HCT116 (cell line): Measurements from ENCODE around the gene RFTN1.

Experiments used
- EZH2 ChIP-seq: fragments of 200-600 bp; sonication (generic); IDR thresholded peaks from 2 replicates; pipeline ENCODE4 v1.6.1; 2017; ENCODE audit warnings: antibody characterized with exemption, mixed run types
- EZH2phosphoT487 ChIP-seq: fragments of 200-600 bp; IDR thresholded peaks from 2 replicates; pipeline ENCODE4 v1.6.1; 2018; ENCODE audit warnings: antibody characterized with exemption, borderline replicate concordance
- RAD21 ChIP-seq: IDR thresholded peaks from 2 replicates; pipeline ENCODE4 v1.6.1; 2012; ENCODE audit warnings: low read depth, mild to moderate bottlenecking
- ZNF274 ChIP-seq: fragments of 200-500 bp; sonication (Bioruptor generic); IDR thresholded peaks from 2 replicates; pipeline ENCODE4 v1.6.1; 2014; ENCODE audit warnings: mild to moderate bottlenecking, low read depth, low read length, inconsistent platforms
- TF ChIP-seq, protein P1 (sequence below), 3 experiments: fragments of 200-600 bp in 1 of 3; sonication (generic) in 1 of 3; IDR thresholded peaks in 2 of 3; conservative IDR thresholded peaks in 1 of 3; 2 replicates each; pipeline ENCODE4 v1.5.1; 2012 to 2017; ENCODE audit warnings: low read depth in 2 of 3, low read length in 2 of 3, antibody characterized with exemption in 1 of 3, borderline replicate concordance in 1 of 3, control low read depth in 1 of 3, mild to moderate bottlenecking in 1 of 3, mixed read lengths in 1 of 3, mixed run types in 1 of 3, moderate library complexity in 1 of 3; ENCODE audit not compliant: insufficient read depth in 1 of 3
- TF ChIP-seq, protein P2 (sequence below): IDR thresholded peaks from 2 replicates; pipeline ENCODE4 v1.6.1; 2012; ENCODE audit warnings: low read depth

DNA sequence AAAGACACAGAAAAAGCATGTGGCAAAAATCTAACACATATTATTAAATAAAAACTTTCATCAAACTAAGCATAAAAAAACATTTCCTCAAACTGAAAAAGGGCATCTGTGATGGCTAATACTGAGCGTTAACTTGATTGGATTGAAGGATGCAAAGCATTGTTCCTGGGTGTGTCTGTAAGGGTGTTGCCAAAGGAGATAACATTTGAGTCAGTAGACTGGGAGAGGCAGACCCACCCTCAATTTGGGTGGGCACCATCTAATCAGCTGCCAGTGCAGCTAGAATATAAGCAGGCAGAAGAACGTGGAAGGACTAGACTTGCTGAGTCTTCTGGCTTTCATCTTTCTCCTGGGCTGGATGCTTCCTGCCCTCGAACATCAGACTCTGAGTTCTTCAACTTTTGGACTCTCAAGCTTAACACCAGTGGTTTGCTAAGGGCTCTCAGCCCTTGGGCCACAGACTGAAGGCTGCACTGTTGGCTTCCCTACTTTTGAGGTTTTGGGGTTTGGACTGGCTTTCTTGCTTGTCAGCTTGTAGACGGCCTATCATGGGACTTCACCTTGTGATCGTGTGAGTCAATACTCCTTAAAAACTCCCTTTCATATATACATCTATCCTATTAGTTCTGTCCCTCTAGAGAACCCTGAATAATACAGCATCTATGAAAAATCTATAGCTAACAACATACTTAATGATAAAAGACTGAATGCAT, 46.3 kb upstream of the RFTN1 start:
- TF ChIP-seq RAD21 (no peak), ZNF274 (no peak), EZH2 (no peak), EZH2phosphoT487 (no peak)
- TF ChIP-seq, protein P1, sequence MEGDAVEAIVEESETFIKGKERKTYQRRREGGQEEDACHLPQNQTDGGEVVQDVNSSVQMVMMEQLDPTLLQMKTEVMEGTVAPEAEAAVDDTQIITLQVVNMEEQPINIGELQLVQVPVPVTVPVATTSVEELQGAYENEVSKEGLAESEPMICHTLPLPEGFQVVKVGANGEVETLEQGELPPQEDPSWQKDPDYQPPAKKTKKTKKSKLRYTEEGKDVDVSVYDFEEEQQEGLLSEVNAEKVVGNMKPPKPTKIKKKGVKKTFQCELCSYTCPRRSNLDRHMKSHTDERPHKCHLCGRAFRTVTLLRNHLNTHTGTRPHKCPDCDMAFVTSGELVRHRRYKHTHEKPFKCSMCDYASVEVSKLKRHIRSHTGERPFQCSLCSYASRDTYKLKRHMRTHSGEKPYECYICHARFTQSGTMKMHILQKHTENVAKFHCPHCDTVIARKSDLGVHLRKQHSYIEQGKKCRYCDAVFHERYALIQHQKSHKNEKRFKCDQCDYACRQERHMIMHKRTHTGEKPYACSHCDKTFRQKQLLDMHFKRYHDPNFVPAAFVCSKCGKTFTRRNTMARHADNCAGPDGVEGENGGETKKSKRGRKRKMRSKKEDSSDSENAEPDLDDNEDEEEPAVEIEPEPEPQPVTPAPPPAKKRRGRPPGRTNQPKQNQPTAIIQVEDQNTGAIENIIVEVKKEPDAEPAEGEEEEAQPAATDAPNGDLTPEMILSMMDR (IDR thresholded peaks at IDR 0.05 in 2 of 3, conservative IDR thresholded peaks at IDR 0.05 in 1 of 3; ENCODE audit: borderline replicate concordance in 1 of 3, insufficient read depth in 1 of 3, low read depth in 2 of 3, low read length in 2 of 3), result no peak
- TF ChIP-seq, protein P2, sequence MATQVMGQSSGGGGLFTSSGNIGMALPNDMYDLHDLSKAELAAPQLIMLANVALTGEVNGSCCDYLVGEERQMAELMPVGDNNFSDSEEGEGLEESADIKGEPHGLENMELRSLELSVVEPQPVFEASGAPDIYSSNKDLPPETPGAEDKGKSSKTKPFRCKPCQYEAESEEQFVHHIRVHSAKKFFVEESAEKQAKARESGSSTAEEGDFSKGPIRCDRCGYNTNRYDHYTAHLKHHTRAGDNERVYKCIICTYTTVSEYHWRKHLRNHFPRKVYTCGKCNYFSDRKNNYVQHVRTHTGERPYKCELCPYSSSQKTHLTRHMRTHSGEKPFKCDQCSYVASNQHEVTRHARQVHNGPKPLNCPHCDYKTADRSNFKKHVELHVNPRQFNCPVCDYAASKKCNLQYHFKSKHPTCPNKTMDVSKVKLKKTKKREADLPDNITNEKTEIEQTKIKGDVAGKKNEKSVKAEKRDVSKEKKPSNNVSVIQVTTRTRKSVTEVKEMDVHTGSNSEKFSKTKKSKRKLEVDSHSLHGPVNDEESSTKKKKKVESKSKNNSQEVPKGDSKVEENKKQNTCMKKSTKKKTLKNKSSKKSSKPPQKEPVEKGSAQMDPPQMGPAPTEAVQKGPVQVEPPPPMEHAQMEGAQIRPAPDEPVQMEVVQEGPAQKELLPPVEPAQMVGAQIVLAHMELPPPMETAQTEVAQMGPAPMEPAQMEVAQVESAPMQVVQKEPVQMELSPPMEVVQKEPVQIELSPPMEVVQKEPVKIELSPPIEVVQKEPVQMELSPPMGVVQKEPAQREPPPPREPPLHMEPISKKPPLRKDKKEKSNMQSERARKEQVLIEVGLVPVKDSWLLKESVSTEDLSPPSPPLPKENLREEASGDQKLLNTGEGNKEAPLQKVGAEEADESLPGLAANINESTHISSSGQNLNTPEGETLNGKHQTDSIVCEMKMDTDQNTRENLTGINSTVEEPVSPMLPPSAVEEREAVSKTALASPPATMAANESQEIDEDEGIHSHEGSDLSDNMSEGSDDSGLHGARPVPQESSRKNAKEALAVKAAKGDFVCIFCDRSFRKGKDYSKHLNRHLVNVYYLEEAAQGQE, result no peak
